PC-9 (cell line): Measurements from ENCODE around the gene PRRX2.

ENCODE experiments used
- EZH2 ChIP-seq: fragments of 200-600 bp; sonication (generic); IDR thresholded peaks from 2 replicates; pipeline ENCODE4 v1.8.0; 2017; ENCODE audit warnings: antibody characterized with exemption, low read depth
- TF ChIP-seq, protein P1 (sequence below): fragments of 200-600 bp; sonication (generic); conservative IDR thresholded peaks from 2 replicates; pipeline ENCODE4 v1.6.1; 2017; ENCODE audit warnings: mixed run types, antibody characterized with exemption, mild to moderate bottlenecking, moderate library complexity

DNA sequence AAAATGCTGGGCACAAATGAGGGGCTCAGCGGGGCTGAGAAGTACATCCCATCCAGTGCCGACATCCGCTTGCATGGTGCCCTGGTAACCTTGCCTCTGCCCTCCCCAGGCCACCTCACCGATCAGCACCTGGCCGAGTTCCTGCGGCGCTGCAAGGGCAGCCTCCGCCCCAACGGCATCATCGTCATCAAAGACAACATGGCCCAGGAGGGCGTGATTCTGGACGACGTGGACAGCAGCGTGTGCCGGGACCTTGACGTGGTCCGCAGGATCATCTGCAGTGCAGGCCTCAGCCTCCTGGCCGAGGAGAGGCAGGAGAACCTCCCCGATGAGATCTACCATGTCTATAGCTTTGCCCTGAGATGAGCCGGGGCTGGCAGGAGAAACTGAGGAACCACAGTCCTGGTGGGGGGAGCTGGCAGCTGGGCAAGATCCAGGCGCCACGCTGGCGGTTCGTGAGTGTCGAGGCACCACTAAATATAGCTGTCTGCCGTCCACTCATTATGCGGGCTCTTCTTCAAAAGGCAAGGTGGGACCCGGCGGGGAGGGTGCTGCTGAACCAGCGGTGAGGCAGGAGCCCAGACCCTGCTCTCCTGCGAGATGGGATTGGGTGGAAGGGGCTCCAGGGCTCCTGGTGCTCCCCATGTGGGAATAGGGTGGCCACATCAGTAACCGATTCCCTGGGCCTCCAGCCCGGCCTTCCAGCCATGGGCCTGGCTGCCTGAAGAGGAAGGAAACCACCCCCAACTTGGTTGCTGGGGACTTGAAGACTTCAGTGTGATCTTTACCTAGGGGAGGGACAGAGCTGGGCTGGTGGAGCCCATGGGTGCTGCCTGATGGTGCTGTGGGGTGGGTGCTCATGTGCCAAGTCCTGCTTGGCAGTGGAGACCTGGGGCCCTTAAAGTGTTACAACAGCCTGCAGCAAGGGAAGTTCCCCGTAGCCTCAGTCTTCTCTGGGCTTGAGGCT, 30.1 kb upstream of the PRRX2 start:
- no peak for TF ChIP-seq EZH2
- TF ChIP-seq, protein P1, sequence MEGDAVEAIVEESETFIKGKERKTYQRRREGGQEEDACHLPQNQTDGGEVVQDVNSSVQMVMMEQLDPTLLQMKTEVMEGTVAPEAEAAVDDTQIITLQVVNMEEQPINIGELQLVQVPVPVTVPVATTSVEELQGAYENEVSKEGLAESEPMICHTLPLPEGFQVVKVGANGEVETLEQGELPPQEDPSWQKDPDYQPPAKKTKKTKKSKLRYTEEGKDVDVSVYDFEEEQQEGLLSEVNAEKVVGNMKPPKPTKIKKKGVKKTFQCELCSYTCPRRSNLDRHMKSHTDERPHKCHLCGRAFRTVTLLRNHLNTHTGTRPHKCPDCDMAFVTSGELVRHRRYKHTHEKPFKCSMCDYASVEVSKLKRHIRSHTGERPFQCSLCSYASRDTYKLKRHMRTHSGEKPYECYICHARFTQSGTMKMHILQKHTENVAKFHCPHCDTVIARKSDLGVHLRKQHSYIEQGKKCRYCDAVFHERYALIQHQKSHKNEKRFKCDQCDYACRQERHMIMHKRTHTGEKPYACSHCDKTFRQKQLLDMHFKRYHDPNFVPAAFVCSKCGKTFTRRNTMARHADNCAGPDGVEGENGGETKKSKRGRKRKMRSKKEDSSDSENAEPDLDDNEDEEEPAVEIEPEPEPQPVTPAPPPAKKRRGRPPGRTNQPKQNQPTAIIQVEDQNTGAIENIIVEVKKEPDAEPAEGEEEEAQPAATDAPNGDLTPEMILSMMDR: no peak
